HFFc6 (cell line): Measurements from ENCODE around the gene TSPAN2. TPM values are rescaled to one million over a fixed set of nuclear protein-coding genes. Genes with fewer than 3 reads are reported as not detected.
A peak's percentile ranks its signal among the peaks of the same experiment; 100 is the strongest.

Source experiments
- DNase-seq: peaks from one replicate; pipeline ENCODE4 v3.0.0-alpha.2; 2018
- H3K27ac Mint-ChIP-seq: 2 replicates; pipeline ENCODE4 v1.8.0; 2020; ENCODE audit warnings: mild to moderate bottlenecking, mixed read lengths
- H3K27me3 Mint-ChIP-seq: 2 replicates; pipeline ENCODE4 v1.8.0; 2021; ENCODE audit warnings: mild to moderate bottlenecking, moderate library complexity, mixed read lengths; ENCODE audit not compliant: insufficient read depth
- H3K36me3 Mint-ChIP-seq: 2 replicates; pipeline ENCODE4 v1.8.0; 2021; ENCODE audit warnings: low read depth, mixed read lengths
- H3K4me1 Mint-ChIP-seq: 2 replicates; pipeline ENCODE4 v1.8.0; 2020; ENCODE audit warnings: low read depth, mixed read lengths
- H3K4me3 Mint-ChIP-seq: 2 replicates; pipeline ENCODE4 v1.8.0; 2020; ENCODE audit warnings: mild to moderate bottlenecking, moderate library complexity, mixed read lengths
- H3K9me3 Mint-ChIP-seq: 2 replicates; pipeline ENCODE4 v1.8.0; 2020; ENCODE audit warnings: mild to moderate bottlenecking, mixed read lengths
- total RNA-seq, 6 experiments: library from RNA; stranded (reverse); fragmentation: NEBNext Ultra II Directional; extraction: Animal tissue kit (Norgen Biotek cat#: 25700); gene quantifications; 2 replicates in 1 of 6; 3 replicates in 5 of 6; pipeline ENCODE4 v1.2.3, GENCODE V29; 2021
- TF ChIP-seq, protein P1 (sequence below): fragments of 200-600 bp; sonication (generic); IDR thresholded peaks from 2 replicates; pipeline ENCODE4 v1.5.0; 2021; ENCODE audit warnings: antibody characterized with exemption, mild to moderate bottlenecking

The TSPAN2 gene
- total RNA-seq, 6 experiments from 2014 or later: 4.2 to 6.9 (median 5.1) TPM

DNA sequence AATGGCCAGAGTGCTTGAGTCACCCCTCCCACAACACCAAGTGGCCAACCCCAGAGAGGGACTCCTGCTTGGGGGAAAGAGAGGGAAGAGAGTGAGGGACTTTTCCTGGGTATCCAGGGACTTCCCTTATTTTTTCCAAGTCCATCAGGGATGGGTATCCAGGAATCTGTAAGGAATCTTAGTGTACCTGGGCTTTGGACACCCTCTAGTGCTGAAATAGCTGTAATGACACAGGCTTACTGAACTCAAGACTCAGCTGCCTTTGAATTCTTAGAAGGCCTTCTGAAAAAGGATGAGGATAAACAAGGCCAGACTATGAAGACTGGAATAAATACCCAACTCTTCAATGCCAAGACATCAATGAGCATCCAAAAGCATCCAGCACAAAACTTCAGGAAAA, 47.6 kb downstream of the TSPAN2 start:
- H3K27me3 Mint-ChIP-seq: peaks cover 3% of the 10 kb centered on the region; the same call in 1 of the 2 replicates
- peaks cover under 1% of the 10 kb centered on the region; the same call in 1 of the 2 replicates for H3K4me1 Mint-ChIP-seq
- no peak for DNase-seq
- no peaks in the 10 kb centered on the region for H3K36me3 Mint-ChIP-seq
- no peaks in the 10 kb centered on the region for H3K9me3 Mint-ChIP-seq
- TF ChIP-seq, protein P1, sequence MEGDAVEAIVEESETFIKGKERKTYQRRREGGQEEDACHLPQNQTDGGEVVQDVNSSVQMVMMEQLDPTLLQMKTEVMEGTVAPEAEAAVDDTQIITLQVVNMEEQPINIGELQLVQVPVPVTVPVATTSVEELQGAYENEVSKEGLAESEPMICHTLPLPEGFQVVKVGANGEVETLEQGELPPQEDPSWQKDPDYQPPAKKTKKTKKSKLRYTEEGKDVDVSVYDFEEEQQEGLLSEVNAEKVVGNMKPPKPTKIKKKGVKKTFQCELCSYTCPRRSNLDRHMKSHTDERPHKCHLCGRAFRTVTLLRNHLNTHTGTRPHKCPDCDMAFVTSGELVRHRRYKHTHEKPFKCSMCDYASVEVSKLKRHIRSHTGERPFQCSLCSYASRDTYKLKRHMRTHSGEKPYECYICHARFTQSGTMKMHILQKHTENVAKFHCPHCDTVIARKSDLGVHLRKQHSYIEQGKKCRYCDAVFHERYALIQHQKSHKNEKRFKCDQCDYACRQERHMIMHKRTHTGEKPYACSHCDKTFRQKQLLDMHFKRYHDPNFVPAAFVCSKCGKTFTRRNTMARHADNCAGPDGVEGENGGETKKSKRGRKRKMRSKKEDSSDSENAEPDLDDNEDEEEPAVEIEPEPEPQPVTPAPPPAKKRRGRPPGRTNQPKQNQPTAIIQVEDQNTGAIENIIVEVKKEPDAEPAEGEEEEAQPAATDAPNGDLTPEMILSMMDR: peak; percentile 68
- no peak overlapping the region for H3K4me3 Mint-ChIP-seq
- no peak overlapping the region for H3K27ac Mint-ChIP-seq

GRCh38 chr1:115040501-115040900, 48.8 kb downstream of the TSPAN2 start:
- Mint-ChIP-seq H3K36me3 (no peaks in the 10 kb centered on the region), H3K4me3 (no peak overlapping the region), H3K27ac (no peak overlapping the region), H3K27me3 (peaks cover 3% of the 10 kb centered on the region; the same call in 1 of the 2 replicates), H3K4me1 (no peaks in the 10 kb centered on the region), H3K9me3 (no peaks in the 10 kb centered on the region)
- DNase-seq: no peak
- TF ChIP-seq, protein P1: peak; percentile 40; the same call in 1 of the 2 replicates

- TF ChIP-seq, protein P1: no peak
- H3K27me3 Mint-ChIP-seq: peaks cover 6% of the 10 kb centered on the region
- no peaks in the 10 kb centered on the region for H3K36me3 Mint-ChIP-seq
- no peak overlapping the region for H3K27ac Mint-ChIP-seq
- H3K9me3 Mint-ChIP-seq: no peaks in the 10 kb centered on the region
- H3K4me1 Mint-ChIP-seq: no peaks in the 10 kb centered on the region
- no peak overlapping the region for H3K4me3 Mint-ChIP-seq
- DNase-seq: no peak
These were observed 52.3 kb downstream of the TSPAN2 start for GRCh38 chr1:115036814-115037507.

DNA sequence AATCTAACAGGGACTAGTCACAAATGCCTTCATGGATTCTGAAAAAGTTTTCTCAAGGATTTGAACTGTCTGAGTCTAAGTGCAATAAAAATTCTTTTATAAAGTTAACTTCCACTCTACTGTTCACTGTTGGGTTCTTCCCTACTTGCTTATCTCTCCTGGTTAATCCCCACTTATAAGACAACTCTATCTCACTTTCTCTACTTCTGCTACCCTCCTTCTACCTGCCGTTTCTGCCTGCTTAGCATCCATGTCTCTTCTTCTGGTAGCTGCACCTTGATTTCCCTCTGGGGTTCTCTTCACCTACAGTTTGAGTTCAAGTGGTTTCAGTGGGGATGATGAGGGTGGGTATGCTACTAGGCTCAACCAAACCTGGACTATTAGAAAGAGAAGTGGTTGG, 53.7 kb downstream of the TSPAN2 start:
- Mint-ChIP-seq H3K4me1 (no peaks in the 10 kb centered on the region), H3K27ac (no peak overlapping the region), H3K4me3 (no peak overlapping the region), H3K36me3 (no peaks in the 10 kb centered on the region), H3K27me3 (peaks cover 6% of the 10 kb centered on the region), H3K9me3 (no peaks in the 10 kb centered on the region)
- TF ChIP-seq, protein P1: no peak
- DNase-seq: no peak

- Mint-ChIP-seq H3K4me3 (no peak overlapping the region), H3K9me3 (no peaks in the 10 kb centered on the region)
- DNase-seq: no peak
These were observed 57.7 kb downstream of the TSPAN2 start for GRCh38 chr1:115031595-115031994.

More at GRCh38 chr1:115031595-115031994, 57.7 kb downstream of the TSPAN2 start:
- Mint-ChIP-seq H3K4me1 (no peaks in the 10 kb centered on the region), H3K36me3 (no peaks in the 10 kb centered on the region), H3K27me3 (peaks cover 9% of the 10 kb centered on the region), H3K27ac (no peak overlapping the region)
- TF ChIP-seq, protein P1: no peak
